Caco-2 (cell line): ENCODE data around the gene PLPPR3. TPM values are rescaled to one million over a fixed set of nuclear protein-coding genes. Genes with fewer than 3 reads are reported as not detected.

ENCODE experiments used
- BruUV-seq: library from RNA; stranded (reverse); fragments of 400-500 nt; replicated peaks from 2 replicates; lab custom pipeline; 2021; lab: Mats Ljungman, UMichigan
- CTCF ChIA-PET: fragments of 300-600 bp; sonication (Branson Sonifier 250); formaldehyde crosslinking; loops from one replicate; lab custom pipeline; 2022; ENCODE audit warnings: antibody characterized with exemption; lab: Charles Lee
- POLR2A ChIA-PET: fragments of 300-600 bp; sonication (Branson Sonifier 250); formaldehyde crosslinking; loops from one replicate; lab custom pipeline; 2022; ENCODE audit warnings: antibody characterized with exemption; lab: Charles Lee
- DNase-seq, 2 experiments: peaks; one replicate each; pipeline versions ENCODE4 v3.0.0 to v3.0.0-alpha.2; 2020 to 2022
- H3K27me3 ChIP-seq: replicated peaks from 2 replicates; pipeline ENCODE4 v1.6.0; 2011; ENCODE audit warnings: low read length; ENCODE audit not compliant: control insufficient read depth, insufficient read depth
- H3K36me3 ChIP-seq: 2 replicates; pipeline ENCODE4 v1.5.1; 2011; ENCODE audit warnings: low read length; ENCODE audit not compliant: control insufficient read depth, insufficient read depth
- H3K4me1 ChIP-seq: fragments of 250-450 bp; sonication (Bioruptor Pico); 2 replicates; pipeline ENCODE4 v1.5.1; 2020; ENCODE audit warnings: mild to moderate bottlenecking
- H3K4me3 ChIP-seq: 2 replicates; pipeline ENCODE4 v1.5.1; 2011; ENCODE audit warnings: low read depth, mild to moderate bottlenecking, control low read depth, low read length
- H3K9me3 ChIP-seq: fragments of 250-450 bp; sonication (Bioruptor Pico); 2 replicates; pipeline ENCODE4 v1.5.1; 2020; ENCODE audit warnings: mild to moderate bottlenecking, moderate library complexity
- H3K27ac Mint-ChIP-seq: one replicate; pipeline ENCODE4 v1.8.0; 2022; ENCODE audit warnings: mixed read lengths; ENCODE audit not compliant: unreplicated experiment
- H3K27me3 Mint-ChIP-seq: one replicate; pipeline ENCODE4 v1.8.0; 2022; ENCODE audit warnings: mixed read lengths; ENCODE audit not compliant: insufficient read depth, unreplicated experiment
- H3K36me3 Mint-ChIP-seq: one replicate; pipeline ENCODE4 v1.8.0; 2022; ENCODE audit warnings: mild to moderate bottlenecking, mixed read lengths; ENCODE audit not compliant: insufficient read depth, unreplicated experiment
- H3K4me1 Mint-ChIP-seq: one replicate; pipeline ENCODE4 v1.8.0; 2022; ENCODE audit warnings: low read depth, mixed read lengths; ENCODE audit not compliant: unreplicated experiment
- H3K4me3 Mint-ChIP-seq: one replicate; pipeline ENCODE4 v1.8.0; 2022; ENCODE audit warnings: mild to moderate bottlenecking, moderate library complexity, mixed read lengths; ENCODE audit not compliant: unreplicated experiment
- H3K9me3 Mint-ChIP-seq: one replicate; pipeline ENCODE4 v1.8.0; 2022; ENCODE audit warnings: mixed read lengths; ENCODE audit not compliant: unreplicated experiment
- intact Hi-C: fragments of 100-400 bp; cut with micrococcal nuclease; formaldehyde crosslinking; loops from one replicate; pipeline ENCODE4 v1.10.0; 2022; ENCODE audit not compliant: unreplicated experiment
- total RNA-seq: library from RNA; stranded (reverse); gene quantifications from 2 replicates; pipeline ENCODE4 v1.2.3, GENCODE V29; 2022
- TF ChIP-seq, protein P1 (sequence below), 2 experiments: fragments of 200-600 bp in 1 of 2; IDR thresholded peaks; 1 replicate in 1 of 2; 2 replicates in 1 of 2; pipeline versions ENCODE4 v1.5.1 to v1.8.0; 2011 to 2022; ENCODE audit warnings: antibody characterized with exemption in 1 of 2, control low read depth in 1 of 2, inconsistent platforms in 1 of 2, low read depth in 1 of 2, low read length in 1 of 2, mild to moderate bottlenecking in 1 of 2, moderate library complexity in 1 of 2; ENCODE audit not compliant: insufficient read depth in 1 of 2, severe bottlenecking in 1 of 2, unreplicated experiment in 1 of 2

Gene PLPPR3
- total RNA-seq, 1 experiment from 2014 or later, result 7.1 TPM

DNA sequence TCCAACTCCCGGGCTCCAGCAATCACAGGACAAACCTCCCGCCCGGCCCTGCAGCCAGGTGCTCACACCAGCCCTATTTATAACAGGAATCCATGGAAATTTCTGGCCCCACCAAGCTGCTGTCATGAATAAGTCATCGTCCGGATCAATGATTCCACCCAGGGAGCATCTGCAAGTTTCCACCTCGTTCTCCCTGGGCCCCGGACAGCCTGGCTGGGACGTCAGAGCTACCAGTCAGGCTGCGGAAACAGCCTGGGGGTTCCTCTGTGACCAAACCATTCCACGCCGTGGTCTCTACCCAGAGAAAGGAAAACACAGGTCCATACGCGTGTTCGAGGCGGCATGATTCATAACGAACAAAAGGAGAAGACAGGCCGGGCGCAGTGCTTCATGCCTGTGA is 45.2 kb downstream of the PLPPR3 start:
- Histone ChIP-seq H3K36me3 (no peaks in the 10 kb centered on the region), H3K4me1 (peaks cover 12% of the 10 kb centered on the region), H3K27me3 (no peaks in the 10 kb centered on the region), H3K9me3 (no peaks in the 10 kb centered on the region), H3K4me3 (no peak overlapping the region)
- intact Hi-C loops, result loop anchor here (10.0 kb wide), 1 partner anchor 88 kb away; no protein-coding TSS in a partner anchor
- no peaks in the 10 kb centered on the region for H3K9me3 Mint-ChIP-seq
- ChIA-PET POLR2A (no interaction called here), CTCF (no interaction called here)
- no peaks in the 10 kb centered on the region for H3K27me3 Mint-ChIP-seq
- H3K36me3 Mint-ChIP-seq, result peaks cover 18% of the 10 kb centered on the region
- no TSS peak for BruUV-seq
- no peak overlapping the region for H3K4me3 Mint-ChIP-seq
- H3K4me1 Mint-ChIP-seq, result peaks cover 6% of the 10 kb centered on the region
- H3K27ac Mint-ChIP-seq, result no peak overlapping the region
- TF ChIP-seq, protein P1, sequence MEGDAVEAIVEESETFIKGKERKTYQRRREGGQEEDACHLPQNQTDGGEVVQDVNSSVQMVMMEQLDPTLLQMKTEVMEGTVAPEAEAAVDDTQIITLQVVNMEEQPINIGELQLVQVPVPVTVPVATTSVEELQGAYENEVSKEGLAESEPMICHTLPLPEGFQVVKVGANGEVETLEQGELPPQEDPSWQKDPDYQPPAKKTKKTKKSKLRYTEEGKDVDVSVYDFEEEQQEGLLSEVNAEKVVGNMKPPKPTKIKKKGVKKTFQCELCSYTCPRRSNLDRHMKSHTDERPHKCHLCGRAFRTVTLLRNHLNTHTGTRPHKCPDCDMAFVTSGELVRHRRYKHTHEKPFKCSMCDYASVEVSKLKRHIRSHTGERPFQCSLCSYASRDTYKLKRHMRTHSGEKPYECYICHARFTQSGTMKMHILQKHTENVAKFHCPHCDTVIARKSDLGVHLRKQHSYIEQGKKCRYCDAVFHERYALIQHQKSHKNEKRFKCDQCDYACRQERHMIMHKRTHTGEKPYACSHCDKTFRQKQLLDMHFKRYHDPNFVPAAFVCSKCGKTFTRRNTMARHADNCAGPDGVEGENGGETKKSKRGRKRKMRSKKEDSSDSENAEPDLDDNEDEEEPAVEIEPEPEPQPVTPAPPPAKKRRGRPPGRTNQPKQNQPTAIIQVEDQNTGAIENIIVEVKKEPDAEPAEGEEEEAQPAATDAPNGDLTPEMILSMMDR (IDR thresholded peaks at IDR 0.05; ENCODE audit: insufficient read depth in 1 of 2, low read depth in 1 of 2, low read length in 1 of 2, severe bottlenecking in 1 of 2, unreplicated experiment in 1 of 2), result no peak
- no peak for DNase-seq

DNA sequence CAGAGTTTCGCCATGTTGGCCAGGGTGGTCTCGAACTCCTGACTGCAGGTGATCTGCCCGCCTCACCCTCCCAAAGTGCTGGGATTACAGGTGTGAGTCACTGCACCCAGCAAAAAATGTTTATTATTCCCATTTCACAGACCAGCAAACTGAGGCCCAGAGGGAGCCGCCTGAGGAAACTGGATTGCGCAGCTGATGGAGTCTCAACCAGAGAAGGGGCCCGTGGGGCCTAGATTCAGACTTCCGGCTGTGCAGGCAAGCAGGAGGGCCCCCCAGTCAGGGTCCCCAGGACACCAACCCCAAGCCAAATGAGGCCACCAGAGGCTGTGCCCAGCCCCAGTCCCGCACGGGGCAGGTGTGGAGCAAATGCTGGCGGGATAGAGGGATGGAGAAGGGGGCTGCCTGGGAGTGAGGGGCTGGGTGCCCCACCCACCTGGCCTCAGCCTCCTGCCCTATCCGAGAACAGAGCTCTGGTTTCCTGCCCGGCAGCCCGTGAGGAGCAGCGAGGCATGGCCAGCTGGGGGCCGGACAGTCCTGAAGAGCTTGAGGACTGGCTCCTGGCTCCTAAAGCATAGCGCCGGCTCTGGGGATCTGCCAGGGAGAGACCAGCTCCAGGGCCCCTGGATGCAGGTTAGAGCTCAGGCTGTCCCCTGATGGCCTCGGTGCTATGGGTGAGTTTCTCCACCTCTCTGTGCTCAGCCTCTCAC is 48.9 kb downstream of the PLPPR3 start:
- intact Hi-C loops, result loop anchor here (5.0 to 10.0 kb wide), 2 partner anchors 92 to 209 kb away; partner anchors contain the start of gene WDR18
- TF ChIP-seq, protein P1 (IDR thresholded peaks at IDR 0.05; ENCODE audit: insufficient read depth in 1 of 2, low read depth in 1 of 2, low read length in 1 of 2, severe bottlenecking in 1 of 2, unreplicated experiment in 1 of 2), result no peak
- Mint-ChIP-seq H3K36me3 (peaks cover 12% of the 10 kb centered on the region), H3K4me1 (no peaks in the 10 kb centered on the region), H3K9me3 (no peaks in the 10 kb centered on the region), H3K27me3 (no peaks in the 10 kb centered on the region), H3K27ac (no peak overlapping the region), H3K4me3 (no peak overlapping the region)
- ChIA-PET CTCF (no interaction called here), POLR2A (no interaction called here)
- H3K27me3 ChIP-seq, result no peaks in the 10 kb centered on the region
- no peaks in the 10 kb centered on the region for H3K4me1 ChIP-seq
- H3K4me3 ChIP-seq, result no peak overlapping the region
- BruUV-seq, result no TSS peak
- DNase-seq, result peak in 1 of 2 experiments; percentile 44
- H3K9me3 ChIP-seq, result no peaks in the 10 kb centered on the region
- no peaks in the 10 kb centered on the region for H3K36me3 ChIP-seq

DNA sequence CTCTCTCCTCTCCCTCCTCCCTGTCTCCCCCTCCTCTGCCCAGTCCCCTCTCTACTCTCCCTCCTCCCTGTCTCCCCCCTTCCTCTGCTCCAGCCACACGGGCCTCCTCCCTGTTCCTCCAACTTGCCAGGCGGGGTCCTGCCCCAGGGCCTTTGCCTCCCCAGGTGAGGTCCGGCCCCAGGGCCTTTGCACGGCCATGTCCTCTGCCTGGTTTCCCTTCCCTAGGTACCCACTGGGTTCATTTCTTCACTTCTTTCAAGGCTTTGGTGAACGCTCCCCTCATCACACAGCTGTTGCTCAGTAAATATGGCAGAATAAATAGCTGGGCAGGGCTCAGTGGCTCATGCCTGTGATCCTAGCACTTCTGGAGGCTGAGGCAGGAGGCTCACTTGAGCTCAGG is 49.7 kb downstream of the PLPPR3 start:
- CTCF ChIA-PET, result no interaction called here
- intact Hi-C loops, result loop anchor here (5.0 to 10.0 kb wide), 2 partner anchors 93 to 210 kb away; partner anchors contain the start of gene WDR18
- Histone ChIP-seq H3K36me3 (no peaks in the 10 kb centered on the region), H3K9me3 (no peaks in the 10 kb centered on the region), H3K4me1 (no peaks in the 10 kb centered on the region), H3K27me3 (no peaks in the 10 kb centered on the region), H3K4me3 (no peak overlapping the region)
- Mint-ChIP-seq H3K27me3 (no peaks in the 10 kb centered on the region), H3K4me1 (no peaks in the 10 kb centered on the region), H3K4me3 (no peak overlapping the region), H3K36me3 (peaks cover 12% of the 10 kb centered on the region), H3K9me3 (no peaks in the 10 kb centered on the region), H3K27ac (no peak overlapping the region)
- TF ChIP-seq, protein P1 (IDR thresholded peaks at IDR 0.05; ENCODE audit: insufficient read depth in 1 of 2, low read depth in 1 of 2, low read length in 1 of 2, severe bottlenecking in 1 of 2, unreplicated experiment in 1 of 2), result no peak
- no peak for DNase-seq
- no TSS peak for BruUV-seq
- POLR2A ChIA-PET, result interaction anchor here (0.7 kb wide), 1 partner anchor 9 kb away, joined by 6 read pairs; no protein-coding TSS in a partner anchor
